ENCODE results near the gene ARPC5.
"Not testable (repeated sequence)": the region's sequence is repeated elsewhere in the genome, so short reads cannot be mapped to it uniquely, and the experiment has no call there.

Gene ARPC5

DNA sequence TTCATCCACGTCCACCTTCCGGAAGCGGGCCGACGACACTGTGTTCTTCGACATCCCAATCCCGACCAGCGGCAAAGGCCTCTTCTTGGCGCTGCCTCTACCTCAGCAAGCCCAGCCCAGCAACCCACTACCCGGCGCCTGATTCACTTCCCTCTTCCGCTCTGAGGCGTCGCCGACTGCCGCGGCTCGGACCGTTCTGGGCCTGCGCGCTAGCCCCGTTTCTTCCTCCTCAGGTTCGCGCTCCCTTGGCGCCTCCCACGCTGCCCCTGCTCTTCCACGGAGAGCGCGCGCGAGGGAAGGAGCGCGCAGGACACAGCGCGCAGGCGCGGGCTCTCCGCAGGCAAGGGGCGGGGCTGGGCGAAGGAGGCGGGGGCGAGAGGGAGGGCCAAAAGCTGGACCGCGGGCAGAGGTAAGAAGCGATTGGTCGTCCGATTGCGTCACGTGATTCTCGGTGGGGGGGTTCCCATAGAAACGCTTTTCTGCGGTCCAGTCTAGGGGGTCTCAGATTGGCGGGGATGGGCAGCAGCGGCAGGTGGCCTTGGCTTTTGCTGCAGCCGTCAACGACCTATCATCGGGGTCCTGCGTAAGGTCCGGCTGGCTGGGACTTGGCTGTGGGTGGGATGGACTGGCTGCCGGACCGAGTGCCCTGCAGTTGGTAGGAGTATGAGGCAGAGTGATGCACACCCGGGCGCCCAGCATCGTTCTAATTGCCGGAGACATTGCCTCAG lies at the start of gene ARPC5:
Gene ARPC5 (minus strand): TSS at position 178 of the 728 bp plus-strand sequence. CDS start 124 bp downstream, at position 54.
- peak; percentile 52 for DNase-seq (ENCODE audit: low read depth, low spot score)

DNA sequence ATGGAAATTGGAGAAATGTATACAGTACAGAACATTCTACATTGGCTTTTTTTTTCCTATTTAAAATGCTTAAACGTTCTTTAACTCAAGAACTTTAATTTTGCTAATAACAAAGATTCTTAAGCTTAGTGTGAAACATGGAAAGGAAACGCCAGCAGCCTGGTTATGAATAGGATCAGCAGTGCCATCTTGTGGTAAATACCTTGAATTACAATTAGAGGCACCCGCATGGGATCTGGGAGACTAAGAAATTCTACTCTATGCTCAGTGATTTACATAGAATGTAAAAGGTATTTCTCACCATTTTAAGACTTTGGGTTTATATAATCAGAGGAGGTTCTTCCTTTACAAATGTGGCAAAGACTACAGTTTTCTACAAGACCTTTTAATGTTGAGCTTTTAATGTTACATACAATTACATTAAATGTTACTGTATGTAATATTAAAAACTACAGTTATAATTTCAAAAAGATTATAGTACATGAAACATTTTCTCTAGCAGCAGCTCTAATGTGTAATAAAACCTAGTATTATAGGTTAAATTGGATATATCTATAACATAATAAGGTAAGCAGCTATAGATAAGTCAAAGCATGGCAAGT lies 49.6 kb upstream of the ARPC5 start:
- no peak for DNase-seq (ENCODE audit: low read depth, low spot score)

DNA sequence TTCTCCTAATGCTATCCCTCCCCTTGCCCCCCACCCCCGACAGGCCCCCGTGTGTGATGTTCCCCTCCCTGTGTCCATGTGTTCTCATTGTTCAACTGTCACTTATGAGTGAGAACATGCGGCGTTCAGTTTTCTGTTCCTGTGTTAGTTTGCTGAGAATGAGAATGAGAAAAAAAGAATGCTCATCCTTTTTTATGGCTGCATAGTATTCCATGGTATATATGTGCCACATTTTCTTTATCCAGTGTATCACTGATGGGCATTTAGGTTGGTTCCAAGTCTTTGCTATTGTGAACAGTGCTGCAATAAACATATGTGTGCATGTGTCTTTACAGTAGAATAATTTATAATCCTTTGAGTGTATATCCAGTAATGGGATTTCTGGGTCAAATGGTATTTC lies 43.8 kb upstream of the ARPC5 start:
- DNase-seq (ENCODE audit: low read depth, low spot score), result not testable (repeated sequence)

DNA sequence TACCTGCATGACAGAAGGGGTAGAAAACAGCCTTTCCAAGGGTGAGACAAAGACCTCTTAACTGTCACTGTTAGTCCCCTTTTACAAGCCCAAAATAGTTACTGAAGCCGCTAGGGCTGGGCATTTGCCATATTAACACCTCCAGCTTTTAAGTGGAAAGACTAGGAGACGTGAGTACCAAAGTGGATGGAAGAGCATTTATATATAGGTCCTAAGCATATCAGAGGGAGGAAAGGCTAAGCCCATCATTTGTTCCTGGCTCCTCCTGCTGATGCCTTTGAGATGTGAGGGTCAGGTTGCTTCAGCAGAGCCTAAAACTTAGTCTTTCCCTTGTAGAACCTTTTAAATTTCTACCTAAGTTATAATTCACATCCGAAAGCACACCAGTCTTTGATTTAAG lies 43.2 kb upstream of the ARPC5 start:
- DNase-seq (ENCODE audit: low read depth, low spot score), result no peak

DNA sequence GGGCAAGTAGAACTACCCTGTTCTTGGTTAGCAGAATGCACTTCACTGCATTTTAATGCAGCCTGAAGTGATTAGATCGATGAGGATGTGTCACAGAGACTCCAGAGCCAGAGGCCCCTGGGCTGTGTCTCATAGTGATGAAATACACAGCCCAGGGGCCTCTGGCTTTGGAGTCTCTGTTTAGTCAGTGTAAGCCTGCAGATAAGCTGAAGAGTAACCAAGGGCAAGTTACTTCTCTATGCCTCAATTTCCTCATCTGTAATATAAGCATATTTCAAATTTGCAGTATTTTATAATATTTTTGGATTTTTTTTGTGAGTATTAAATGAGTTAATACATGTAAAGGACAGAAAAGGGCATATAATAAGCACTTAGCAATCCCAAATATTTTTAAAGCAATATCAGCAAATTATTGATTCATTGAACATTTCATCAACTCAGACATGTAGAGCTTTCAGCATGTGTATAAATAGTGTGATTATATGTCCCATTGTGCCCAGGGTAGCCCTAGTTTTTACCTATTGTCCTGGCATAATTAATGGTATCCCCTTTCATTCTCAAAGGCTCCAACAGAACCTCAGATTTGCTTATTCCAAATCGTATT lies 41.1 kb upstream of the ARPC5 start:
- DNase-seq (ENCODE audit: low read depth, low spot score), result no peak

DNA sequence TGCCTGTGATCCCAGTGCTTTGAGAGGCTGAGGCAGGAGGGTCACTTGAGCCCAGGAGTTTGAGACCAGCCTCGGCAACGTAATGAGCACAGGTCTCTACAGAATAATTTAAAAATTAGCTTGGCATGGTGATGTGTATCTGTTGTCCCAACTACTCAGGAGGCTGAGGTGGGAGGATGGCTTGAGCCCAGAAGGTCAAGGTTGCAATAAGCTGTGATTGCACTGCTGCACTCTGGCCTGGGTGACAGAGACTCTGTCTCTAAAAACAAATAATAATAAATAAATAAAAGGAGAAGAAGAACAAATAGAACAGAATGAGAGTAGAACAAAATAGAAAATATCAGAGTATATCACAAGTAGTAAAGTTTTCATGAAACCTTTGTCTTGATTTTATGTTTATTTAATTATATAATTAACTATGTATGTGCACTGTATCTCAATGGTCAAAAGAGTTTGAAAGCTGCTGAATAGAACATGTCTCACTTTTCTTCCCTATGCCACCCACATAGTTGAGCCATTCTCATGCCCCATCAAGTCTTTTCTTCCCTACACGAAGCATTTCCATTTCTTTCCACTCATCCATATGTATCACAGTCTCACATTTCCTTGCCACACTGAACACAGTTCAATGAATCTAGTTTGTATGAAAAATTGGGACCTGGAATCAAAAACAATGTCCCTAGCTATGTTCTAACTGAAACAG lies 40.5 kb upstream of the ARPC5 start:
- DNase-seq (ENCODE audit: low read depth, low spot score), result no peak

DNA sequence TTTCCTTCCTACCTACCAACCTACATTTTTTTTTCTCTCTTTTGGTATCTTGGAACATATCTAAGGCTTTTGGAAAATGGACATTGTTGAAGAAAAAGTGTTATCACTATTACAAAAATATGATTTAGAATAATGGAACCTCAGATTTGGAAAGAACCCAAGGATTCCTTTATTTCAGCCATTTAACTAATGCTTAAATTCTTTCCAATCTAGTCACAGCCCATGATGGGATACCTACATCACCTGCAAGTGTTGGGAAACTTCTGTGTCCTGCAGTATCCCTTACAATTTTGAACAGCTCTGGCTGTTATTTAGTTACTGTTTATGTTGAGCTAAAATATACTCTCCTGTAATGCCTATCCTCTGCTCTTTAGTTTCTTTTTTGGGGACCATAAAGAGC lies 39.8 kb upstream of the ARPC5 start:
- no peak for DNase-seq (ENCODE audit: low read depth, low spot score)

DNA sequence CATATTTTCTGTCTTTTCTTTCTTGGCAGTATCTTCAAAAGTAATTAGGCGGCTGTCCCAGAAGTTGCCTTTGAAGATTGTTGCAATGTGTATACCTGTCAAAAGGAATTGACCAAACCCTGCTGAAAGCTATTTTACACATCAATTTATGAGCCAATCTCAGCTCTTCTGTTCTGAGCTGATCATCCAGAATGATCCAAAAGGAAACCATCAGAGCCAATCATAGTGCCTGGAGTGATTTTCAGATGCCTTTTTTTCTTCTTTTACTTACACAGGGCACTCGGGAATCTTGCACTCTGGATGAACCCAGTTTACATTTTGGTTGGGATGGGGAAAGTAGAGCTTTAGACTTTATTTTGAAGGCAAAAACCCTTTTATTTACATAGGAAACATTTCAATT lies 39.3 kb upstream of the ARPC5 start:
- DNase-seq (ENCODE audit: low read depth, low spot score), result no peak

DNA sequence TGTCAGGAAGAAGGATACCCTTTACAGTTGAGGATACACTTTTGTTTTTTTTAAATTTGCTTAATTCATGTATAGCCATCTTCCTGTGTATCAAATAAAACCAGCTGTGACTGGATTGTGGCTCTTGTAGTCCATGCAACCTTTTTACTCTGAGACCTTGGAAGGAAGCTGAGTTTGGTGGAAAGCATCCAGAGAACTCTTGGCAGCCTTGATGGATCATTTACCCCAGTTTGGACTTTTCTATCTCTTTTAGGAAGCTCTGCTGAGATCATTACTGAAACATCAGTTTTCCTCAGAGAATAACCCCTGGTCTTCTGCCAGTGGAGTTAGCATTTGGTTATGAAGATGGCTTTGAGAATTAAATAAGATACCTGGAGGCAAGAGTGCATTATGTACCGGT lies 38.8 kb upstream of the ARPC5 start:
- no peak for DNase-seq (ENCODE audit: low read depth, low spot score)

DNA sequence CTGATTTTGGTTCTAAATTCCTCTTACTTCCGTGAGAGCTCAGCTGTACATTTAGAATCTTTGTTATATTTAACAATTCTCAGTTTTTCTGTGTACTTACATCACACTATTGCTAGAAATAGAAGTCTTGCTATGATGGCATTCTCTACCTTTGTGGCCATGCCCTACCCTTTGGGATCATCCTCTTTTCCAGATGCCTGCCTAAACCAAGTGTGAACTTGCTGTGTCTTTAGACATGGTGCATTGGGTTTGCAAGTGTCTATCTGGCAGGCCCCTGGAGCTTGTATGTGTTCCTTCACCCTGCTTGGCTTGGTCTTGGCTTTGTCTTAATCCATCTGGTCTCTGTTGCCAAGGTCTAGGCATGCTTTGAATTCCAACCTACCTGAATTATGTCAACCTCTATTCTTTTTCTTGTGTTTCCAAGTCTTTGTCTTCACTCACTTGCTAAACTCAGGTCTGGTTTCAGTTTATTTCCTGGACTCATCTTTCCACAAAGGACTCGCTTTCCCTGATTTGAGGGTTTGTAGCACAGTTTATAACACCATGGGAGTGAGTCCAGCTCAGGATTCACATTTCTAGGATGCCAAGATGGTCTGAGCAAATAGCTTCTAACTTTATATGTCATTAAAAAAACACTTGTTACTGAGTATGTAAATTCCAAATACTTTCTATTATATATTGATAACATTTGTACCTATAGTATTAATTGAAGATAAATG lies 38.2 kb upstream of the ARPC5 start:
- DNase-seq (ENCODE audit: low read depth, low spot score), result no peak

DNA sequence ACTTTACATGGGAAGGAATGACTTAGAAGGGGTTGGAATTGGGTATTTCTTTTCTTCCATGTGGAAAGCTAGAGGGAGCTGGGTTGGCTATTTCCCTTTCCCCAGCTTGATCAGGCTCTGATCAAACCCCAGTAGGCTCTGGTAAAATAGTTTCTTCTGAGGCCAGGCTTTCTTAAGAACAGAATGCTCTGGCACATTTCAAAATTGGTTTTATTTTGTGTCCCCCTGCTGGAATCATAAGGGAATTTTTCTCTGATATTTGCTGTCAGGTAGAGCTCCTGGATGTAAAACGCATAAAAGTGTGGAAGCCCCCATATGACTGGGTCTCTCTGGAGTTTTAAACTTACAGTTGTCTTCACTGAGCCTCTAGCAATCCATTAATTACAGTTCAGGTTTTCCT lies 34.6 kb upstream of the ARPC5 start:
- no peak for DNase-seq (ENCODE audit: low read depth, low spot score)

DNA sequence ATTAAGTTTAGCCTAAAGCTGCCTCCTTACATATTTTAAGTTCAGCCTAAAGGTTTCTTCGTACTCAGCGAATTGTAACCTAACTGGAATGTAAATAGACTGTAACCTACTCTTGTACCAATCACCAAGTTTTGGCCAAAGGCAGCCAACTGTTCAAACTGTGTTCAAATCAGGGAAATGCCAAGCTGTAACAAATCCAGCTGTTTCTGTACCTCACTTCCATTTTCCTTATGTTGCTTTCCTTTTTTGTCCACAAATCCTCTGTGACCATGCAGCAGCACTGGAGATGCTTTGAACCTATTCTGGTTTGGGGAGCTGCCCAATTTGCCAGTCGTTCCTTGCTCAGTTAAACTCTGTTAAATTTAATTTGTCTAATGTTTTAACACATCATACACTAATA lies 20.8 kb upstream of the ARPC5 start:
- no peak for DNase-seq (ENCODE audit: low read depth, low spot score)

DNA sequence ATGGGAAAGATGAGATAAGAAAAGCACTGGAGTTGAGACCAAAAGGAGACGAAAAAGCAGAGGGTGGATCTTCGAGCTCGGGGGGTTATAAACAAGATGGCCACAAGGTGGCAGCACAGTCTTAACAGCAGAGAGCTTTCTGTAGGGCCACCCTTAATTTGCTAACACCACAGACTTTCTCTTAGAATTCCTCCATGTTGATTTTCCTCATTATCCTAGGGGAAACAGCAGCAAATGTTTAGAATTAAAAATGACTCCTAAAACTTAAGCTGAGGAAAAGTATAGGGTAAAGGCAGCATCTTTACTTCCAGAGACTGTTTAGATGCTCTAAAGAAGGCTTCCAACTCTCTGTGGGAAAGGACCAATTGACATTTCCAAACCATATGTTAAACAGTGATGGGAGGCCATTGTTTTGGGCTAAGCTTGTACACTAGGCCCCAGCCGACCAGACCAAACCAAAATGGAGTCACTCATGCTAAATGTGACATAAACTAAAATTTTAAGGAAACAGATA lies 20.0 kb upstream of the ARPC5 start:
- no peak for DNase-seq (ENCODE audit: low read depth, low spot score)

DNA sequence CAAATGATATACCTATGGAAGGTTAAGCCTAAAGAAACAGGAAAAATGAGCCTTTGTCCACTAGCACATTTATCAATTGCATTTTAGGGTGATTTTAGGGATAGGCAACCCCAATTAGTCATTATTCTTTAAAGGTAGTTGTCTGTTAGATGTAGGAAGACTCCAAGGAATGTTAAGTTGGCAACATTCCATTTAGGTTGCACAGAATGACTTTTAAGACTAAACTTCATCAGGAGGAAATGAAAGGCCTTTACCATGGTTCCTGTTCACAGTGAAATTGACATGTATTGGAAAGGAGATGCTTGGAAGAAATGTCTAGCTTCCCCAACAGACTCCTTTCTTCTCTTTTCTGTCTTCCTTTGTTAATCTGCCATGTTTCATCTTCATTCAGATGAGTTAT lies 19.1 kb upstream of the ARPC5 start:
- no peak for DNase-seq (ENCODE audit: low read depth, low spot score)

DNA sequence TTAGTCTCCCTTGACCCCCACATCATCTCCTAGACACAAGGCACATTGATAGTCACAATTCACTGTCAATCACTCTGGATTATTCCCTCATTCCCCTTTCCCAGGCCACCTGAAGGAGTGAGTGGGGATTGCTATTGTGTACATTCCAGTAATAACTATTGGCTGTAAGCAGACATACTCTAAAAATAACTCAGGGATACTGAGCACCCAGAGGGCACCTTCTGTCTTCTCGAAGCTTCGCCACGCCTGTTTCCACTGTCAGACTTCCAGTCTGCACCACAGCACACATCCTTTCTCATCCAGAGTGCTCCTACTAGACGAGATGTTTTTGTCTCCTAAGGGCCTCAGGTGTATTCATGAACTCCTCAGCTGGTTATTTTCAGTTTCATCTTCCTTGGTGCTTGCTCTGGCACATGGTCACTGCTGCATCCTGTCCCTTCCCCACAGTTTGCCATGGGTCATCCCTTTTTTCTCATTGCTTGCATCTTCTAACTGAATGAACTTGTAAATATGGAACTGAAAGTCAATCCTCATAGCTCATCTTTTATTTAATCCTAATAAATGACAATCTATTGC lies 18.4 kb upstream of the ARPC5 start:
- DNase-seq (ENCODE audit: low read depth, low spot score), result no peak

DNA sequence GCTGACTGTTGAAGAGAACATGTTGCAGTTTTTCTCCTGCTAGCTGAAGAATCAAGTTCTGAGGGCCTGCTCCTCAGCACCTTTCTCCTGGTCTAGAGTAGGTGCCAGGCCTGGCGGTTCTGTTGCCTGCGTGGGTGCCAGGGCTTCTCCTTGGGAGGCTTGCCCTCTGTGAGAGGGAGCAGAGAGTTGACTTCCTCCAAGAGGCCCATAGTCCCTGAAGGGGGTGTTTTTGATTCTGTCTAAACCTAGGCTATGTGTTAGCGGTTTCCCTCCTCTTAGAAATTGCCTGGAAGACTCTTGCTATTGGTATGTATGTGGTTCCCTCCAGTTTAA lies 17.8 kb upstream of the ARPC5 start:
- no peak for DNase-seq (ENCODE audit: low read depth, low spot score)

DNA sequence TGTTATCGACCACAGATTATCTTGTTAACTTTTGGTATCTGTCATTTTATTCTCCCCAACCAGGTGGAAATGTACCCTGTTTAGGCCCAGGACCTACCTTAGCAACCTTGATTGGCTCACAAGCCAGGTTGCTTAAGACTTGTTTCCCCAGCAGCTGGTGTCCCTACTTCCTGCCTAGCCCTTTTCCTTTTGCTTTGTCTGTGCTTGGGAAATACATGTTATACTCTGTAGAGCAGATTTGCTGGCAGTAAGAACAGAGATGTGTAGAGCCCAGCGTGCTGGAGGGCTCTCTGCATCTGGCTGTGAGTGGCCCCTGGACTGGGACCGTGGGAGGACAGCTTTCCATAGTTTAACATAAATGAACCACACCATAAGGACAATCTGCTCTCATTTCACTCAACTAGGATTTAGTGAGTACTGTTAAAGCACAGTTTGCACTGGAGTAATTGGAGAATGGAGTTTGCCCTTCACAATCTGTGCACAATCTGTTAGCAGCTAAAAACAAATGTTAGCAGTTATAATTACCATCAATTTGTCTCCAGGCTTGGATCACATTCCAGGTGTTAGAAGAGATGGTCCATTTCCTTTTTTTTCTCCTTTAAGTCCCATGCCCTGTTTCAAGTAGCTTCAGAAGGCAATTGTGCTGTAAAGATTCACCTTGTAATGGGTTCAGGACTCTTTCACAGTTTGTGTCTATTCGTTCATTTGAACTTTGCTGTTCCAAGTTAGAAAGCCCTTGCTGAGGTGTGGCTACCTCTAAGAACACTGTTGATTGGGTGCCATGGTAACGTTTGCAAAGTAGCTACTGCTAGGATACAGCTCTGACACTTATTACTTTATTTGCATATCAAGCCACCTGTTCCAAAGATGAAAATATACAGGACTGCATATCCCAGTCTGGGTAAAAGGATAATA lies 17.2 kb upstream of the ARPC5 start, which contains the start of gene APOBEC4:
Gene APOBEC4 (minus strand): TSS at position 770 of the 915 bp plus-strand sequence. CDS start 4,535 bp downstream, outside the sequence.
- no peak for DNase-seq (ENCODE audit: low read depth, low spot score)

DNA sequence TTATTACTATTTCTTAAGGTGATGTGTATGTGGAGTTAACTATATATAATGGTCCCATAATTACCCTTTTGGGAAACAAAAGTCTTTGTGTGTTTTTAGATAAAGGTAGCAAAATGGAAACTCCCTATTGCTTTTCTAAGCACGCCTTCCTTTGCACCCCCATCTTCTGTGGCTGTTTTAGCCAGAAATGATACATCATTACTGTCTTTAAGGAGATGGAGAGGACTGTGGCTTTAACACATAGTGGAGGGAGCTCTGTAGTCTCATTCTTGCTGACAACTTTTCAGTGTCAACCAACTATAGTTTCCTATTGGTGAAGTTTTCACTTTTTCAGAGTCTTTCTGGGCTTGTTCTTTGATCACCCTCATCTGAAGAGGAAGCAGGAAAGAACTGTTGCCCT lies 16.5 kb upstream of the ARPC5 start:
- DNase-seq (ENCODE audit: low read depth, low spot score), result no peak

DNA sequence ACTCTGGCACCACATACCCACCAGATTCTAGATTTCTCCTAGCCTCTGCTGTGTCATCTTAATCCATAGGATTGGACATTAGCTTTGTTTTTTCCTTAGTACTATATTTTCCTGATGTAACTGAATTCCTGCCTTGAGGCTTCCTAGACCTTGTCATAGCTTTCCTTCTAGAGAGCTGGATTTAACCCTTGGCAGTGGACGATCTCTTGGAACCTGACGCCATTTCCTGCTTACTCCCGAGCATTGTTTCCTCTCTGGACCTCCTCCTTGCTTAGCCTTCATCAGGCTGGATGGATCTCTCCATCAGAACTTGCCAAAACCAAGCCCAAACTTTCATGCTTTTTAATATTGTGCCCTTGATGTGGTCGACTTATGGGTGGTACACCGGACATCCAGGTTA lies 16.0 kb upstream of the ARPC5 start:
- no peak for DNase-seq (ENCODE audit: low read depth, low spot score)

DNA sequence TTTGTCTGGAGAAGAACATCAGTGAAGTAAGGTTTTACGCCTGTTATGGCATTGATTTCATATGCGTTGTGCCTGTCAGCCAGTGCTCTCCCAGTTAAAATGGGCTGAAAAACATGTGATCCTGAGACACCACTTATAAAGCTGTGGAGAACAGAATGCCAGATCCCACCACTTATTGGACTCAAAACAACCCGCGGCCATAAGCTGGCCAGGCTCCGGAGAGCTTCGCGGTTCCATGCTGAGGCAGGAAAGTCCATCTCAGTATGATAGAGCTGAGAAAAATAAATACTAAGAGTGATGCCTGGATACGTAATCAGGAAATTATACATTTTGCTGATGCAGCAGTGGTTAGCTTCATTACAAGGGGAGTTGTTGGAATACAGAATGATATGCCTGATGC lies 12.5 kb upstream of the ARPC5 start:
- no peak for DNase-seq (ENCODE audit: low read depth, low spot score)

All from iPS DF 19.7 (cell line).